ENCODE results near the gene CLMN.

DNA sequence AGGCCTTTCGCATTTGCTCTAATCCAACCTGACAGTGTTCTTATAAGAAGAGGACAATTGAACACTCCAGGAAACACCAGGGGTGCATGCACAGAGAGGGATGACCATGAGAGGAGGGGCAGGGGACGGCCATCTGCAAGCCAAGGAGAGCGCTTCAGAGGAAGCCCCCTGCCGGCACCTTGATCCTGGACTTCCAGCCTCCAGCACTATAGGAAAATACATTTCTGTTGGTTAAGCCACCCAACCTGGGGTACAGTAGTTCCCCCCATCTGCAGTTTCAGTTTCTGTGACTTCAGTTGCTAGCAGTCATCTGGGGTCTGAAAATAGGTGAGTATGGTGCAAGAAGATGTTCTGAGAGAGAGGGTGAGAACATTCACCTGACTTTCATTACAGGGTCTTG is 64.7 kb downstream of the CLMN start:
- TF ChIP-seq POLR2AphosphoS5 (IDR thresholded peaks at IDR 0.05; ENCODE audit: low read depth, low read length) (no peak), EZH2 (IDR thresholded peaks at IDR 0.05) (no peak), SIN3A (IDR thresholded peaks at IDR 0.05; ENCODE audit: low read depth) (no peak), POLR2A (IDR thresholded peaks at IDR 0.05; ENCODE audit: borderline replicate concordance, extremely low read depth, insufficient read depth, insufficient read length) (no peak), YY1 (IDR thresholded peaks at IDR 0.05; ENCODE audit: extremely low read depth, insufficient replicate concordance, low read depth, low read length) (no peak), EZH2phosphoT487 (IDR thresholded peaks at IDR 0.05; ENCODE audit: borderline replicate concordance) (no peak), SP1 (IDR thresholded peaks at IDR 0.05; ENCODE audit: low read depth) (no peak)
- TF ChIP-seq, protein P1, sequence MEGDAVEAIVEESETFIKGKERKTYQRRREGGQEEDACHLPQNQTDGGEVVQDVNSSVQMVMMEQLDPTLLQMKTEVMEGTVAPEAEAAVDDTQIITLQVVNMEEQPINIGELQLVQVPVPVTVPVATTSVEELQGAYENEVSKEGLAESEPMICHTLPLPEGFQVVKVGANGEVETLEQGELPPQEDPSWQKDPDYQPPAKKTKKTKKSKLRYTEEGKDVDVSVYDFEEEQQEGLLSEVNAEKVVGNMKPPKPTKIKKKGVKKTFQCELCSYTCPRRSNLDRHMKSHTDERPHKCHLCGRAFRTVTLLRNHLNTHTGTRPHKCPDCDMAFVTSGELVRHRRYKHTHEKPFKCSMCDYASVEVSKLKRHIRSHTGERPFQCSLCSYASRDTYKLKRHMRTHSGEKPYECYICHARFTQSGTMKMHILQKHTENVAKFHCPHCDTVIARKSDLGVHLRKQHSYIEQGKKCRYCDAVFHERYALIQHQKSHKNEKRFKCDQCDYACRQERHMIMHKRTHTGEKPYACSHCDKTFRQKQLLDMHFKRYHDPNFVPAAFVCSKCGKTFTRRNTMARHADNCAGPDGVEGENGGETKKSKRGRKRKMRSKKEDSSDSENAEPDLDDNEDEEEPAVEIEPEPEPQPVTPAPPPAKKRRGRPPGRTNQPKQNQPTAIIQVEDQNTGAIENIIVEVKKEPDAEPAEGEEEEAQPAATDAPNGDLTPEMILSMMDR (IDR thresholded peaks at IDR 0.05 in 2 of 3, conservative IDR thresholded peaks at IDR 0.05 in 1 of 3; ENCODE audit: borderline replicate concordance in 1 of 3, insufficient read depth in 1 of 3, low read depth in 2 of 3, low read length in 2 of 3), result no peak
- TF ChIP-seq, protein P2, sequence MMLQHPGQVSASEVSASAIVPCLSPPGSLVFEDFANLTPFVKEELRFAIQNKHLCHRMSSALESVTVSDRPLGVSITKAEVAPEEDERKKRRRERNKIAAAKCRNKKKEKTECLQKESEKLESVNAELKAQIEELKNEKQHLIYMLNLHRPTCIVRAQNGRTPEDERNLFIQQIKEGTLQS (IDR thresholded peaks at IDR 0.05), result no peak
- TF ChIP-seq, protein P3, sequence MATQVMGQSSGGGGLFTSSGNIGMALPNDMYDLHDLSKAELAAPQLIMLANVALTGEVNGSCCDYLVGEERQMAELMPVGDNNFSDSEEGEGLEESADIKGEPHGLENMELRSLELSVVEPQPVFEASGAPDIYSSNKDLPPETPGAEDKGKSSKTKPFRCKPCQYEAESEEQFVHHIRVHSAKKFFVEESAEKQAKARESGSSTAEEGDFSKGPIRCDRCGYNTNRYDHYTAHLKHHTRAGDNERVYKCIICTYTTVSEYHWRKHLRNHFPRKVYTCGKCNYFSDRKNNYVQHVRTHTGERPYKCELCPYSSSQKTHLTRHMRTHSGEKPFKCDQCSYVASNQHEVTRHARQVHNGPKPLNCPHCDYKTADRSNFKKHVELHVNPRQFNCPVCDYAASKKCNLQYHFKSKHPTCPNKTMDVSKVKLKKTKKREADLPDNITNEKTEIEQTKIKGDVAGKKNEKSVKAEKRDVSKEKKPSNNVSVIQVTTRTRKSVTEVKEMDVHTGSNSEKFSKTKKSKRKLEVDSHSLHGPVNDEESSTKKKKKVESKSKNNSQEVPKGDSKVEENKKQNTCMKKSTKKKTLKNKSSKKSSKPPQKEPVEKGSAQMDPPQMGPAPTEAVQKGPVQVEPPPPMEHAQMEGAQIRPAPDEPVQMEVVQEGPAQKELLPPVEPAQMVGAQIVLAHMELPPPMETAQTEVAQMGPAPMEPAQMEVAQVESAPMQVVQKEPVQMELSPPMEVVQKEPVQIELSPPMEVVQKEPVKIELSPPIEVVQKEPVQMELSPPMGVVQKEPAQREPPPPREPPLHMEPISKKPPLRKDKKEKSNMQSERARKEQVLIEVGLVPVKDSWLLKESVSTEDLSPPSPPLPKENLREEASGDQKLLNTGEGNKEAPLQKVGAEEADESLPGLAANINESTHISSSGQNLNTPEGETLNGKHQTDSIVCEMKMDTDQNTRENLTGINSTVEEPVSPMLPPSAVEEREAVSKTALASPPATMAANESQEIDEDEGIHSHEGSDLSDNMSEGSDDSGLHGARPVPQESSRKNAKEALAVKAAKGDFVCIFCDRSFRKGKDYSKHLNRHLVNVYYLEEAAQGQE (IDR thresholded peaks at IDR 0.05; ENCODE audit: low read depth), result no peak
- TF ChIP-seq, protein P4, sequence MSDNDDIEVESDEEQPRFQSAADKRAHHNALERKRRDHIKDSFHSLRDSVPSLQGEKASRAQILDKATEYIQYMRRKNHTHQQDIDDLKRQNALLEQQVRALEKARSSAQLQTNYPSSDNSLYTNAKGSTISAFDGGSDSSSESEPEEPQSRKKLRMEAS (IDR thresholded peaks at IDR 0.05), result no peak
